ENCODE measurements around the gene BRK1. TPM values are rescaled to one million over a fixed set of nuclear protein-coding genes. Genes with fewer than 3 reads are reported as not detected.
"Not testable (repeated sequence)": the region's sequence is repeated elsewhere in the genome, so short reads cannot be mapped to it uniquely, and the experiment has no call there.

Gene BRK1
- total RNA-seq, 1 experiment from 2014 or later = 123 TPM

DNA sequence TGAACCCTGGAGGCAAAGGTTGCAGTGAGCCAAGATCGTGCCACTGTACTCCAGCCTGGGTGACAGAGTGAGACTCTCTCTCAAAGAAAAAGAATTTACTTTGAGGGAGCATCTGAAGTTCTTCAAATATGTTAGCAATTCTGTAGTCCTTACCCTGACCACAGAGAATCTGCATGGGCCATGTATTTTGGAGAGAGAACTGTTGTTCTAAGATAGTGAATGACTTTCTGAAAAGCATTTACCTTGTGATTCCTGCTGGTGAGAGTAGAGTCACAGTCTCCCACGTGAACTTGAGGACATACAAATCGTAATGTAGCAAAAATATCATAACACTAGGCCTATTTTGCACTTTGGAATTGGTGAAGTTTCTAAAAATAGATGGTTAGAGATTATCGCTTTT is 3.9 kb downstream of the BRK1 start:
- ChIA-PET POLR2A (ENCODE audit: low non-redundant PET) (no interaction called here), CTCF (no interaction called here)
- no peaks in the 10 kb centered on the region for H3K27me3 ChIP-seq (replicated peaks; ENCODE audit: insufficient read depth, low read depth, low read length, poor library complexity)
- TF ChIP-seq, protein P1, sequence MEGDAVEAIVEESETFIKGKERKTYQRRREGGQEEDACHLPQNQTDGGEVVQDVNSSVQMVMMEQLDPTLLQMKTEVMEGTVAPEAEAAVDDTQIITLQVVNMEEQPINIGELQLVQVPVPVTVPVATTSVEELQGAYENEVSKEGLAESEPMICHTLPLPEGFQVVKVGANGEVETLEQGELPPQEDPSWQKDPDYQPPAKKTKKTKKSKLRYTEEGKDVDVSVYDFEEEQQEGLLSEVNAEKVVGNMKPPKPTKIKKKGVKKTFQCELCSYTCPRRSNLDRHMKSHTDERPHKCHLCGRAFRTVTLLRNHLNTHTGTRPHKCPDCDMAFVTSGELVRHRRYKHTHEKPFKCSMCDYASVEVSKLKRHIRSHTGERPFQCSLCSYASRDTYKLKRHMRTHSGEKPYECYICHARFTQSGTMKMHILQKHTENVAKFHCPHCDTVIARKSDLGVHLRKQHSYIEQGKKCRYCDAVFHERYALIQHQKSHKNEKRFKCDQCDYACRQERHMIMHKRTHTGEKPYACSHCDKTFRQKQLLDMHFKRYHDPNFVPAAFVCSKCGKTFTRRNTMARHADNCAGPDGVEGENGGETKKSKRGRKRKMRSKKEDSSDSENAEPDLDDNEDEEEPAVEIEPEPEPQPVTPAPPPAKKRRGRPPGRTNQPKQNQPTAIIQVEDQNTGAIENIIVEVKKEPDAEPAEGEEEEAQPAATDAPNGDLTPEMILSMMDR (conservative IDR thresholded peaks at IDR 0.05; ENCODE audit: low read depth, low read length) = no peak
- no peak for TF ChIP-seq EZH2 (IDR thresholded peaks at IDR 0.05; ENCODE audit: borderline replicate concordance, low read depth, low read length, poor library complexity, severe bottlenecking)
- DNase-seq (ENCODE audit: low spot score) = no peak
- H3K4me3 ChIP-seq (ENCODE audit: low read depth, low read length, poor library complexity, severe bottlenecking) = no peak overlapping the region
- H3K4me1 ChIP-seq (ENCODE audit: insufficient read depth, low read length, poor library complexity, severe bottlenecking) = peaks cover 9% of the 10 kb centered on the region
- H3K9me3 ChIP-seq (ENCODE audit: low read depth, low read length, poor library complexity, severe bottlenecking) = no peaks in the 10 kb centered on the region
- no TSS peak for BruUV-seq (replicated peaks)
- H3K27ac ChIP-seq (ENCODE audit: low read depth, low read length, poor library complexity, severe bottlenecking) = no peak overlapping the region
- intact Hi-C loops (cut with micrococcal nuclease; ENCODE audit: unreplicated experiment) = no loop called here
- peaks cover 3% of the 10 kb centered on the region for H3K36me3 ChIP-seq (ENCODE audit: insufficient read depth, low read length, poor library complexity, severe bottlenecking)

DNA sequence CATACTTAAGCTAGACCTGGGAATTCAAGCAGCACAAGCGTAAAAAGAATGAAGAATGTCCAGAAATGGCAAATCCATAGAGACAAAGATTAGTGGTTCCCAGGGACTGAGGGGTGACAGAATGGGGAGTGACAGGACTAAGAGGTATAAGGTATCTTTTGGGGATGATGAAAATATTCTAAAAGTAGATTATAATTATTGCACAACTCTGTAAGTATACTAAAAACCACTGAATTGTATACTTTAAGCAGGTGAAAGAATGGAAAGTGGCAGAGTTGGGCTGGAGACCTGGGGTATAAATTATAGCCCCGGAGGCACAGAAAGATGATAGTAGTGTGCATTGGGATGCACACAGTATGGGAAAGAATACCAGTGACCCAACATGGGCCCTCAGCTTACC is 5.6 kb downstream of the BRK1 start:
- no peak for DNase-seq (ENCODE audit: low spot score)
- no peaks in the 10 kb centered on the region for H3K27me3 ChIP-seq (replicated peaks; ENCODE audit: insufficient read depth, low read depth, low read length, poor library complexity)
- no peaks in the 10 kb centered on the region for H3K9me3 ChIP-seq (ENCODE audit: low read depth, low read length, poor library complexity, severe bottlenecking)
- no peak for TF ChIP-seq EZH2 (IDR thresholded peaks at IDR 0.05; ENCODE audit: borderline replicate concordance, low read depth, low read length, poor library complexity, severe bottlenecking)
- TF ChIP-seq, protein P1 (conservative IDR thresholded peaks at IDR 0.05; ENCODE audit: low read depth, low read length) = no peak
- no peak overlapping the region for H3K27ac ChIP-seq (ENCODE audit: low read depth, low read length, poor library complexity, severe bottlenecking)
- H3K4me3 ChIP-seq (ENCODE audit: low read depth, low read length, poor library complexity, severe bottlenecking) = no peak overlapping the region
- peaks cover 6% of the 10 kb centered on the region for H3K4me1 ChIP-seq (ENCODE audit: insufficient read depth, low read length, poor library complexity, severe bottlenecking)
- CTCF ChIA-PET = no interaction called here
- no TSS peak for BruUV-seq (replicated peaks)
- POLR2A ChIA-PET (ENCODE audit: low non-redundant PET) = no interaction called here
- H3K36me3 ChIP-seq (ENCODE audit: insufficient read depth, low read length, poor library complexity, severe bottlenecking) = peaks cover 10% of the 10 kb centered on the region
- intact Hi-C loops (cut with micrococcal nuclease; ENCODE audit: unreplicated experiment) = no loop called here

DNA sequence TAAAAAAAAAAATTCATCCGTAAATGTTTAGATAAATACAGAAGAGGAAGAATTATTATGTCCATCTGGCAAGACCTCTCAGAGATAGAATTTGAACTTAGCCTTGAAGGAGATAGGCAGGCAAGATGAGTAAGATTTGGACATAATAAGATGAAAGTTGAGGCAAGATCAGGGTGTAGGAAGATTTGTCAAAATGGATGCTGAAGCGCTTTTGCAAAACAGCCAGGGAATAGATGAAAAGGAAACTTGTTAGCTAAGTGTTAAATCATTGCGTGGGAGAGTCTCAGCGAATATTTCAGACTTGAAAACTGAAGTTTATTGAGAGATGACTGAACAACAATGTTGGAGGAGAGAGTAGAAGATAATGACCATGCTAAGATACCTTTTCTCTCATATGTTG is 7.2 kb downstream of the BRK1 start:
- peaks cover 23% of the 10 kb centered on the region for H3K36me3 ChIP-seq (ENCODE audit: insufficient read depth, low read length, poor library complexity, severe bottlenecking)
- intact Hi-C loops (cut with micrococcal nuclease; ENCODE audit: unreplicated experiment) = no loop called here

DNA sequence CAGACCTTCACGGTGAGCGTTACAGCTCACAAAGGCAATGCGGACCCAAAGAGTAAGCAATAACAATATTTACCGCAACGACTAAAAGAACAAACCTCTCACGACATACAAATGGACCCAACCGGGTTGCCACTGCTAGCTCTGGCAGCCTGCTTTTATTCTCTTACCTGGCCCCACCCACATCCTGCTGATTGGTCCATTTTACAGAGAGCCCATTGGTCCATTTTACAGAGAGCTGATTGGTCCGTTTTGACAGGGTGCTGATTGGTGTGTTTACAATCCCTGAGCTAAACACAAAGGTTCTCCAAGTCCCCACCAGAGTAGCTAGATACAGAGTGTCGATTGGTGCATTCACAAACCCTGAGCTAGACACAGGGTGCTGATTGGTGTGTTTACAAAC is 20.4 kb downstream of the BRK1 start:
- H3K4me3 ChIP-seq (ENCODE audit: low read depth, low read length, poor library complexity, severe bottlenecking); H3K36me3 ChIP-seq (ENCODE audit: insufficient read depth, low read length, poor library complexity, severe bottlenecking); H3K27ac ChIP-seq (ENCODE audit: low read depth, low read length, poor library complexity, severe bottlenecking); POLR2A ChIA-PET (ENCODE audit: low non-redundant PET); H3K9me3 ChIP-seq (ENCODE audit: low read depth, low read length, poor library complexity, severe bottlenecking); DNase-seq (ENCODE audit: low spot score); H3K4me1 ChIP-seq (ENCODE audit: insufficient read depth, low read length, poor library complexity, severe bottlenecking); intact Hi-C loops (cut with micrococcal nuclease; ENCODE audit: unreplicated experiment); BruUV-seq (replicated peaks); H3K27me3 ChIP-seq (replicated peaks; ENCODE audit: insufficient read depth, low read depth, low read length, poor library complexity): not testable (repeated sequence)
- CTCF ChIA-PET = interaction anchor here (0.6 kb wide), 1 partner anchor 28 kb away, joined by 3 read pairs; no protein-coding TSS in a partner anchor

More for the DNA sequence above, 7.2 kb downstream of the BRK1 start:
- Histone ChIP-seq H3K27me3 (replicated peaks; ENCODE audit: insufficient read depth, low read depth, low read length, poor library complexity) (no peaks in the 10 kb centered on the region), H3K4me3 (ENCODE audit: low read depth, low read length, poor library complexity, severe bottlenecking) (no peak overlapping the region), H3K4me1 (ENCODE audit: insufficient read depth, low read length, poor library complexity, severe bottlenecking) (no peaks in the 10 kb centered on the region), H3K9me3 (ENCODE audit: low read depth, low read length, poor library complexity, severe bottlenecking) (no peaks in the 10 kb centered on the region), H3K27ac (ENCODE audit: low read depth, low read length, poor library complexity, severe bottlenecking) (no peak overlapping the region)
- CTCF ChIA-PET = interaction anchor here (0.7 kb wide), 1 partner anchor 379 kb away, joined by 3 read pairs; no protein-coding TSS in a partner anchor
- POLR2A ChIA-PET (ENCODE audit: low non-redundant PET) = interaction anchor here (0.7 kb wide), 1 partner anchor 549 kb away, joined by 7 read pairs; no protein-coding TSS in a partner anchor
- TF ChIP-seq EZH2 (IDR thresholded peaks at IDR 0.05; ENCODE audit: borderline replicate concordance, low read depth, low read length, poor library complexity, severe bottlenecking) = no peak
- TF ChIP-seq, protein P1 (conservative IDR thresholded peaks at IDR 0.05; ENCODE audit: low read depth, low read length) = no peak
- no TSS peak for BruUV-seq (replicated peaks)
- DNase-seq (ENCODE audit: low spot score) = no peak
